Measurements from ENCODE around the gene MYLK4.

MYLK4 gene

DNA sequence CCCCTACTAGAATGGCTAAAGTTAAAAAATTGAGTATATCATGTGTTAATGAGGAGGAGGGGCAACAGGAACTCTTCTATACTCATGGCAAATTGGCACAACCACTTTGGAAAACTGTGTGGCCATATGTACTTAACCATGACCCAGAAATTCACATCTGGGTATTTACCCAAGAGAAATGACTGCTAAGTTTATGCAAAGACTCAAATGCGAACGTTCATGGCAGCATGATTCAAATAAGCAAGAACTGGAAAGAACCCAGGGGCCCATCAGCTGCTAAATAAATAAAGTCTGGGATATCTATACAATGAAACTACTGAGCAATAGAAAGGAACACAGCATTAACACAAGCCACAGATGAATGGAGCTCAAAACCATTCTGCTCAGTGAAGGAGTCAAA lies 107.6 kb downstream of the MYLK4 start:
- Histone ChIP-seq H3K4me2 (ENCODE audit: low read length) (no peak overlapping the region), H3K79me2 (ENCODE audit: control insufficient read depth, low read length) (no peaks in the 10 kb centered on the region), H3K4me3 (ENCODE audit: low read length) (no peak overlapping the region), H3K27me3 (ENCODE audit: control insufficient read depth, low read length) (peaks cover 19% of the 10 kb centered on the region), H3K4me1 (ENCODE audit: control insufficient read depth, low read length) (no peaks in the 10 kb centered on the region), H3F3A (ENCODE audit: control insufficient read depth, insufficient read depth) (no peaks in the 10 kb centered on the region), H3K9me3 (ENCODE audit: control insufficient read depth, insufficient read depth, low read length) (no peaks in the 10 kb centered on the region), H3K36me3 (ENCODE audit: control insufficient read depth, low read length) (no peaks in the 10 kb centered on the region), H4K20me1 (ENCODE audit: control insufficient read depth, insufficient read depth, low read depth, low read length) (no peaks in the 10 kb centered on the region), H3K27ac (ENCODE audit: low read depth, low read length) (no peak overlapping the region), H3K9me2 (replicated peaks; ENCODE audit: control insufficient read depth, low read length) (no peaks in the 10 kb centered on the region)
- TF ChIP-seq EZH2phosphoT487 (IDR thresholded peaks at IDR 0.05; ENCODE audit: borderline replicate concordance, low read length) (no peak), CTCF (IDR thresholded peaks at IDR 0.05; ENCODE audit: low read depth, low read length, poor library complexity, severe bottlenecking) (no peak)

GRCh38 chr6:2641044-2641725 lies 109.5 kb downstream of the MYLK4 start:
- Histone ChIP-seq H3K27ac (ENCODE audit: low read depth, low read length) (no peak overlapping the region), H4K20me1 (ENCODE audit: control insufficient read depth, insufficient read depth, low read depth, low read length) (no peaks in the 10 kb centered on the region), H3K9me2 (replicated peaks; ENCODE audit: control insufficient read depth, low read length) (no peaks in the 10 kb centered on the region), H3K27me3 (ENCODE audit: control insufficient read depth, low read length) (peaks cover 14% of the 10 kb centered on the region), H3K36me3 (ENCODE audit: control insufficient read depth, low read length) (no peaks in the 10 kb centered on the region), H3K9me3 (ENCODE audit: control insufficient read depth, insufficient read depth, low read length) (no peaks in the 10 kb centered on the region), H3K79me2 (ENCODE audit: control insufficient read depth, low read length) (no peaks in the 10 kb centered on the region), H3K4me2 (ENCODE audit: low read length) (no peak overlapping the region), H3K4me1 (ENCODE audit: control insufficient read depth, low read length) (no peaks in the 10 kb centered on the region), H3K4me3 (ENCODE audit: low read length) (no peak overlapping the region), H3F3A (ENCODE audit: control insufficient read depth, insufficient read depth) (no peaks in the 10 kb centered on the region)
- no peak for TF ChIP-seq CTCF (IDR thresholded peaks at IDR 0.05; ENCODE audit: low read depth, low read length, poor library complexity, severe bottlenecking)
- TF ChIP-seq EZH2phosphoT487 (IDR thresholded peaks at IDR 0.05; ENCODE audit: borderline replicate concordance, low read length): no peak

DNA sequence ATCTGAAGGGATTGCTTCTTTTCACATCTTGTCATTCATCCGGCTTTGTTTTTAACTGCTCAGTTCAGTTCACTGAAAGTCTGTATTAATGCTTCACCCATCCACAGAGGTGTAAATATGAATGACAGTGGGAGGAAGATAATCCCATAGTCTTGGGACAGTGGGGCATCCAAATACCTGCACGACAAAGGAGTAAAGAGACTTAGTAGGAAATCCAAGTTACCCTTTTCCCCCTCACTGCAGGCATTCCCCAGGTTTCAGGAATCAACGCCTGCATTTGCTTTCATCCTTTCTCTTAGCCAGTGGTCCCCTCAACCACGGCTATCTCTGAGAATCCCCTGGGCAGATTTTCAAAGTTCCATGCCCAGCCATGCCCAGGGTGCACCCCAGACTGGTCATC lies 110.2 kb downstream of the MYLK4 start:
- Histone ChIP-seq H3K4me2 (ENCODE audit: low read length) (no peak overlapping the region), H3K27me3 (ENCODE audit: control insufficient read depth, low read length) (peaks cover 12% of the 10 kb centered on the region), H3K4me3 (ENCODE audit: low read length) (no peak overlapping the region), H3K79me2 (ENCODE audit: control insufficient read depth, low read length) (no peaks in the 10 kb centered on the region), H3K4me1 (ENCODE audit: control insufficient read depth, low read length) (no peaks in the 10 kb centered on the region), H3F3A (ENCODE audit: control insufficient read depth, insufficient read depth) (no peaks in the 10 kb centered on the region), H3K9me3 (ENCODE audit: control insufficient read depth, insufficient read depth, low read length) (no peaks in the 10 kb centered on the region), H3K9me2 (replicated peaks; ENCODE audit: control insufficient read depth, low read length) (no peaks in the 10 kb centered on the region), H3K36me3 (ENCODE audit: control insufficient read depth, low read length) (no peaks in the 10 kb centered on the region), H3K27ac (ENCODE audit: low read depth, low read length) (no peak overlapping the region), H4K20me1 (ENCODE audit: control insufficient read depth, insufficient read depth, low read depth, low read length) (no peaks in the 10 kb centered on the region)
- TF ChIP-seq CTCF (IDR thresholded peaks at IDR 0.05; ENCODE audit: low read depth, low read length, poor library complexity, severe bottlenecking) (no peak), EZH2phosphoT487 (IDR thresholded peaks at IDR 0.05; ENCODE audit: borderline replicate concordance, low read length) (no peak)
